HG02588 (cell line): ENCODE data around the gene HTRA3.

Experiments used
- ATAC-seq: cut with Tn5 transposase; IDR thresholded peaks from one replicate; pipeline ENCODE4 v1.9.1; 2021; ENCODE audit warnings: mild to moderate bottlenecking, moderate library complexity; ENCODE audit not compliant: unreplicated experiment

Gene HTRA3

GRCh38 chr4:8245884-8246833 lies 23.4 kb upstream of the HTRA3 start:
- no peak for ATAC-seq

- no peak for ATAC-seq
These were observed 22.3 kb upstream of the HTRA3 start for GRCh38 chr4:8247047-8247930.

DNA sequence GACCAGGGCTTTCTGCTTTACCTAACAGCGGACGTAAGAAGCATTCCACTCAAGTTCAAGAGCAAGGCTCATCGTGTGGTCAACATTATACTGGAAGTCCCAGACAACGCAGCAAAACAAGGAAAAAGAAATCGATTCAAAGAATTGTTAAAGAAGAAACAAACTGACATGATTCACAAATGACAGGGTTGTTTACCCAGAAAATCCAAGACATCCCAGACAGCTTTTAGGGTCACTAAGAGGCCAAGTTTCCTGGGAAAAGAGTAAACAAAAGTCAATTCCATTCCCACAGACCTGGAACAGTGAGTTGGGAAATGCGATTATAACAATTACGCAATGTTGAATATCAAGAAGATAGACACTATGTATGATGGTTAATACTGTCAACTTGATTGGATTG lies 21.5 kb upstream of the HTRA3 start:
- ATAC-seq: no peak

DNA sequence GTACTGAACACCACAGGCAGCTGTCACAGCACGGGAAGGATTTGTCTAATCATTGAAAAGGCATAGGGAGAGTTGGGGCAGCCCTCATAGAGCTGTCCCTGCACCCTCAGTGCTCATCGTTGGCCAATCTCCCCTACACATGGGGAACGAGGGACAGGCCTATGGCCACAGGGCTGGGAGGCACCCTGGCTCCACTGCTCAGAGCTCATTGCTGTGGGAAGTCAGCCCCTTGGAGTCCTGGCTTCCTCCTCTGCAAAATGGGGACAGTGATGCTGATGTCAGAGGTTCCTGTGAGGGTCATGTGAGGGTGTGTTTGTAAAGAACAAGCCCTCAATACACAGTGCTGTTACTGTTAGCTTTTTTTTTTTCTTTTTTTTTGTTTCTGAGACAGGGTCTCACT lies 19.3 kb upstream of the HTRA3 start:
- ATAC-seq: no peak

GRCh38 chr4:8250637-8251036 lies 18.9 kb upstream of the HTRA3 start:
- no peak for ATAC-seq

GRCh38 chr4:8251110-8251883 lies 18.3 kb upstream of the HTRA3 start:
- ATAC-seq: no peak

DNA sequence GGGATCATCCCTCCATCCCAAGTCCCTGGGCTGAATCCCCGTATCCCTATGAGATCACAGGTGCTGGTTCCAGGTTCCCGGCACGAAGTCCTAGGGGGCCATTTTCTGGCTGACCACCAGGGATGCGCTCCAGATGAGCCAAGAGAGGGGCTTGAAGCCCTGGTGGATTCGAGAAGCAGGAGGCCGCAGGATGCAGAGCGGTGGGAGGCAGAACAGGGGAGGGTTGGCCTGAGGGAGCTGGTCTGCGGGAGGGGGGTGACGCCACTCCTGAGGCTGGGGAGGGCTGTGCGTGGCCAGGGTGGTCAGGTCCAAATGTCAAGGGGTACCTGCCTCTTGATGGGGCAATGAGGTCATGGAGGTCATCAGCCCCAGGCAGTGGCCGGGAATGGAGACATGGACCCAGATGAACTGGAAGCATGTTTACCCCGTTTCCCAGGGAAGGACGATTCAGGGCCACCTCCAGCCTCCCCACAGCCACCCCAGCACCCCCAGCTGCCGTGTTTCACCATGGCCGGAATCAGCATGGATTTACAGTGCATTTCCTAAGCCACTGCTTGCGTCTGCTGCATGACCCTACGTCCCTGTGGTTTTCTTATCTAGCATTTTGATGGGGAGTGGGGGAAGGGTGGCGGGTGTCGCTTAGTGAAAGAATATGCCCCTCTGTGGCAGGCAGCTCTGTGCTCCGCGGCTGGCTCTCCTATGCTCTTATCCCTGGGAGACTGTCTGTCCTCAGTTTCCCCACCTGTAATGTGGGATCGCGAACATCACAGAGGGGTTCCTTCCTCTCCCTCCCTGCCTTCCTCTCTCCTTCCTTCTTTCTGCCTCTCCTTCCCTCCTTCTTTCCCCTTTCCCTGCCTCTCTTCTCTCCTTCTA lies 17.0 kb upstream of the HTRA3 start:
- no peak for ATAC-seq

DNA sequence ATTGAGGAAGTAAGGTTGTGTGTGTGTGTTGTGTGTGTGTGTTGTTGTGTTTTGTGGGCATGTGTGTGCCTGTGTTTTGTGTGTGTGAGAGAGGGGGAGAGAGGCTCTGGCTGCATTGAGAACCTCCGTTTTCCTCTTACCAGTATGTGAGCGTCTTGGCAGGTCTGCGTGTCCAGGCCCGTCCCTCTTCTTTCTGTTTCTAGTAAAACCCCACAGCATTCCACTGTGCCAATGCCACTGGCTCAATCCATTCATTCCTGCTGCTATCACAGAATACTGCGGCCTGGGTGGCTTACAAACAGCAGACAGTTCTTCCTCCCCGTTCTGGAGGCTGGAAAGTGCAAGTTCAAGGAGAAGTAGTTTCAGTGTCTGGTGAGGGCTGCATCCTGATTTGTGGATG lies 15.5 kb upstream of the HTRA3 start:
- ATAC-seq: no peak

GRCh38 chr4:8255698-8256441 lies 13.7 kb upstream of the HTRA3 start:
- no peak for ATAC-seq

DNA sequence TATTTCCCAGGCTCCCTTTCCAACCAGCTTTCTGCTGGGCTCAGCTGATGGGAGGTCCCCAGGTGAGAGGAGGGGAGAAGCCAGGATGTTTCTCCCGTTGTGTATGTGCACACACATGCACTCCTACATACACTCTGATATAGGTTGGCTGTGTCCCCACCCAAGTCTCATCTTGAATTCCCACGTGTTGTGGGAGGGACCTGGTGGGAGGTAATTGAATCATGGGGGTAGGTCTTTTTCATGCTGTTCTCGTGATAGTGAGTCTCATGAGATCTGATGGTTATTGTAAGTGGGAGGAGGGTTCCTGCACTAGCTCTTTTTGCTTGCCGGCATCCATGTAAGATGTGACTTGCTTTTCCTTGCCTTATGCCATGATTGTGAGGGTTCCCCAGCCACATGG lies 11.7 kb upstream of the HTRA3 start:
- no peak for ATAC-seq

- ATAC-seq: no peak
These were observed 10.9 kb upstream of the HTRA3 start for GRCh38 chr4:8258552-8259212.

- ATAC-seq: no peak
These were observed 9.7 kb upstream of the HTRA3 start for GRCh38 chr4:8259743-8260430.

- no peak for ATAC-seq
These were observed 8.9 kb upstream of the HTRA3 start for GRCh38 chr4:8260656-8261111.

GRCh38 chr4:8261851-8262535 lies 7.6 kb upstream of the HTRA3 start:
- ATAC-seq: no peak

DNA sequence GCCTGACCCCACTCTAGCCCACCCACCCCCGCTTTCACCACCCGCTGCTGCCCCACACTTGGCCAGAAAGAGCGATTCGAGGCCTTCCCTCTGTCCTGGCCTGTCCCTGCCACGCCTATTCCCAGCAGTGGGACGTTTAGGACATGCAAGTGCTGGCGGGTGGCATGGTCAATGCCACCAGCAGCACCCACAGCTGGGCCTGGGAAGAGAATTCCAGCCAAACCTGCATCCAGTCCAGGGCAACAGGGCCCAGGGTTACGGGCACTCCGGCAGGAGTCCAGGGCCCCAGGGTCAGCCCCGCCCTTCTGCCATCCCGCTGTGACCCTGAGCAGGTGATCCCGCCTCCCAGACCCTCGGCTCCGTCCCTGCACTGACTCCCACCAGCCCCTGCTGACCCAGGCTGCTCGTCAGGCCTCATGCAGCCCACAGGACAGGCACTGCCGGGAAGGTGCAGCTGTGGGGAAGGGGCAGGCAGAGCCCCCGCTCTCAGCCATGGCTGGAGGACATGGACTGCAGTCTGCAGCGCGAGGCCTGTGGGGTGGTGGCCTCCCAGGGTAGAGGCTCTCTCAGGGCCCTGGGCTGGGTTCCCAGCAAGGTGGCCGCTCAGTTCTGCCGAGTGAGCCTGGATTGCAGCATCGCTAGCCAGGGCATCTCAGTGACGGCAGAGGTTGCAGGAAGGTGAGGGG lies 6.8 kb upstream of the HTRA3 start:
- ATAC-seq: no peak

DNA sequence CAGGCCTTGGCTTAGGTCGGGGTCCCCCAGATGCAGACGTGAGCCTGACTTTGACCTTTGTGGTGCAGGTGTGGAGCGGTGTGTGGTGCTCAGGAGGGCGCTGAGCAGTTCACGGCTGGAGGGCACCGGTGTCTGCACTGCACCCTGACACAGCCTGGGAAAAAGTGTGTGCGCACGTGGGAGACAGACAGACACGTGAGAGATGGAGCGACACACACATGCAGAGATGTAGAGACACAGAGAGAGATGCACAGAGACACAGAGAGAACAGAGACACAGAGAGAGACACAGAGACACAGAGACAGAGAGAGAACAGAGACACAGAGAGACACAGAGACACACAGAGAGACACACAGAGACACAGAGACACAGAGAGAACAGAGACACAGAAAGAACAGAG lies 6.2 kb upstream of the HTRA3 start:
- no peak for ATAC-seq

DNA sequence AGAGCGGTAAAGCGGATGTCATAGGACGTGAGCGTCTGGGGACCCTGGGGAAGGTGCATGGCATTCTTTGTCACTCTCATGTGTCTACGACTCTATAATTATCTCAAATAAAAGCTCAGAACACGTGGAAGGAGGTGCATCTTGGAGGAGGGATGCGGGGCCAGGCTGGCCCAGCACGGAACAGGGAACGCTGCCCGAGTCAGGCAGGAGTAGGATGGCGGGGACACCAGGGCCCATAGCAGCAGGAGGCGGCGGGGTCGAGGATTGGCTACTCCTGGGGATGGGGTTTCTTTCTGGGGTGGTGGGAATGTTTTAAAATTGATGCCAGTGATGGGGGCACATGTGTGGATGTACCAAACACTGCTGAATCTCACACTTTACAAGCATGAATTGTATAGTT lies 5.4 kb upstream of the HTRA3 start:
- no peak for ATAC-seq
